ENCODE results near the gene NPEPL1. TPM values are rescaled to one million over a fixed set of nuclear protein-coding genes. Genes with fewer than 3 reads are reported as not detected.

The NPEPL1 gene
- polyA plus RNA-seq, 1 donor (not counting 4 experiments of a cell fraction or from before 2014, with no cell fraction given) = 4.4 TPM

DNA sequence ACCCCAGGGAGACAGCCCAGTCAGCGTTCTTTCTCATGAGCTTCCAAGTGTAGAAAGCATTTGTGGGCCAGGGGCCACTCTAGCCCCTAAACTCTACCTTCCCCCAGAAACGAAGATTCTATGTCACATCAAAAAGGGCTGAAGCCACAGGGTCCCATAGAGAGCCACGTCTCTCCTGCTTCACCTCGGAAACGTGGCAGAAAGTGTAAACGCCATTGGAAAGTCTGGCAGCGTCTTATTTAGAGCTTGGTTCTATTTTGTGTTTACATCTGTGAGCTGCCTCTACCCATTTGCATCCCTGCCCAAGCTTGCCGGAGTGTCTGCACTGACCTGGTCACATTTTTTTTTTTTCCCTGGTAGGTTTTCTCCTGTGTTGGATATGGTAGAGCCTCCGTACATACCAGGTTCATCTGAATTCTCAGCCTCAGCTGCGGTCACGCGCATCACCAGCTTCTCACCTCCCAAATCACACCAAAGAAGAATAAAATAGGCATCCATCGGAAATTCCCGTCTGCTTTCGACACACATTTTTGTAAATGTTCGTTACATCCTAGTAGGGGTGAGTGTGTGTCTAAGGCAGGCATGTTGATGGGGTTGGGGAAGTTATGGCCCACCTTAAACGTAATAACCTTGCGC lies 62.6 kb downstream of the NPEPL1 start:
- FAIRE-seq = no peak
- Histone ChIP-seq H3K79me2 (ENCODE audit: control insufficient read depth, insufficient read depth, low read length) (no peaks in the 10 kb centered on the region), H3K4me3 (ENCODE audit: control insufficient read depth in 2 of 3, extremely low read depth in 1 of 3, insufficient read depth in 2 of 3, low read depth in 1 of 3, low read length in 3 of 3) (no peak overlapping the region), H3K27me3 (ENCODE audit: control insufficient read depth, extremely low read depth, insufficient read depth, low read length) (peaks cover 9% of the 10 kb centered on the region), H2AFZ (ENCODE audit: control insufficient read depth, low read length) (no peak overlapping the region), H3K36me3 (ENCODE audit: control insufficient read depth in 2 of 2, extremely low read depth in 1 of 2, insufficient read depth in 2 of 2, low read length in 2 of 2) (no peaks in the 10 kb centered on the region), H3K4me1 (ENCODE audit: control insufficient read depth, extremely low read depth, insufficient read depth, low read length) (no peaks in the 10 kb centered on the region), H3K9me1 (ENCODE audit: control insufficient read depth, extremely low read depth, insufficient read depth, low read length) (no peaks in the 10 kb centered on the region), H3K27ac (ENCODE audit: control insufficient read depth, insufficient read depth, low read length) (no peak overlapping the region), H3K4me2 (ENCODE audit: control insufficient read depth, extremely low read depth, insufficient read depth, low read depth, low read length) (no peak overlapping the region), H3K9me3 (ENCODE audit: control insufficient read depth, low read depth, low read length) (no peaks in the 10 kb centered on the region), H3K9ac (ENCODE audit: control insufficient read depth, extremely low read depth, insufficient read depth, low read length) (no peak overlapping the region), H4K20me1 (ENCODE audit: control insufficient read depth, extremely low read depth, insufficient read depth, low read length) (no peaks in the 10 kb centered on the region)
- dilution Hi-C loops (cut with MboI; ENCODE audit: extremely low pct_ligation_motif_present, low sequenced_read_pairs) = no loop called here
- no peak for DNase-seq (ENCODE audit: low read depth, low spot score)
- TF ChIP-seq EZH2 (IDR thresholded peaks at IDR 0.05; ENCODE audit: low read length) (no peak), CTCF (optimal IDR thresholded peaks at IDR 0.05 in 1 of 3, IDR thresholded peaks at IDR 0.05 in 1 of 3, conservative IDR thresholded peaks at IDR 0.05 in 1 of 3; ENCODE audit: extremely low read depth in 1 of 3, insufficient read depth in 2 of 3, low read length in 3 of 3) (no peak)

GRCh38 chr20:58755766-58756449 lies 63.3 kb downstream of the NPEPL1 start:
- H3K9me3 ChIP-seq (ENCODE audit: control insufficient read depth, low read depth, low read length) = no peaks in the 10 kb centered on the region
- no peaks in the 10 kb centered on the region for H4K20me1 ChIP-seq (ENCODE audit: control insufficient read depth, extremely low read depth, insufficient read depth, low read length)
- no peak overlapping the region for H2AFZ ChIP-seq (ENCODE audit: control insufficient read depth, low read length)
- H3K9ac ChIP-seq (ENCODE audit: control insufficient read depth, extremely low read depth, insufficient read depth, low read length) = no peak overlapping the region
- H3K4me3 ChIP-seq (ENCODE audit: control insufficient read depth in 2 of 3, extremely low read depth in 1 of 3, insufficient read depth in 2 of 3, low read depth in 1 of 3, low read length in 3 of 3) = no peak overlapping the region
- H3K79me2 ChIP-seq (ENCODE audit: control insufficient read depth, insufficient read depth, low read length) = no peaks in the 10 kb centered on the region
- no peaks in the 10 kb centered on the region for H3K9me1 ChIP-seq (ENCODE audit: control insufficient read depth, extremely low read depth, insufficient read depth, low read length)
- no peak overlapping the region for H3K27ac ChIP-seq (ENCODE audit: control insufficient read depth, insufficient read depth, low read length)
- FAIRE-seq (no peak), DNase-seq (ENCODE audit: low read depth, low spot score) (no peak)
- dilution Hi-C loops (cut with MboI; ENCODE audit: extremely low pct_ligation_motif_present, low sequenced_read_pairs) = no loop called here
- no peak for TF ChIP-seq CTCF (optimal IDR thresholded peaks at IDR 0.05 in 1 of 3, IDR thresholded peaks at IDR 0.05 in 1 of 3, conservative IDR thresholded peaks at IDR 0.05 in 1 of 3; ENCODE audit: extremely low read depth in 1 of 3, insufficient read depth in 2 of 3, low read length in 3 of 3)
- no peaks in the 10 kb centered on the region for H3K36me3 ChIP-seq (ENCODE audit: control insufficient read depth in 2 of 2, extremely low read depth in 1 of 2, insufficient read depth in 2 of 2, low read length in 2 of 2)
- H3K4me2 ChIP-seq (ENCODE audit: control insufficient read depth, extremely low read depth, insufficient read depth, low read depth, low read length) = no peak overlapping the region
- peaks cover 9% of the 10 kb centered on the region for H3K27me3 ChIP-seq (ENCODE audit: control insufficient read depth, extremely low read depth, insufficient read depth, low read length)
- H3K4me1 ChIP-seq (ENCODE audit: control insufficient read depth, extremely low read depth, insufficient read depth, low read length) = no peaks in the 10 kb centered on the region
